Neural cell (in vitro differentiated cells): ENCODE data around the gene CRYGA. TPM values are rescaled to one million over a fixed set of nuclear protein-coding genes. Genes with fewer than 3 reads are reported as not detected.

Experiments
- H2AFZ ChIP-seq: fragments of 200-600, 300-800 bp; sonication (generic), shearing (Covaris generic); 2 replicates; pipeline ENCODE4 v1.6.0; 2014; ENCODE audit warnings: low read depth, mild to moderate bottlenecking, antibody characterized with exemption, low read length, moderate library complexity
- H3F3A ChIP-seq: fragments of 200-600 bp; shearing (Covaris generic); 2 replicates; pipeline ENCODE4 v1.6.1; 2016; ENCODE audit warnings: mild to moderate bottlenecking, moderate library complexity, mixed read lengths, antibody characterized with exemption, low read length; ENCODE audit not compliant: insufficient read depth, poor library complexity, severe bottlenecking
- H3K27ac ChIP-seq: fragments of 200-600, 300-800 bp; sonication (generic), shearing (Covaris generic); 2 replicates; pipeline ENCODE4 v1.5.1; 2014; ENCODE audit warnings: mild to moderate bottlenecking, low read length, moderate library complexity
- H3K27me3 ChIP-seq: fragments of 300-800, 200-600 bp; sonication (generic), shearing (Covaris generic); 2 replicates; pipeline ENCODE4 v1.6.0; 2014; ENCODE audit warnings: mild to moderate bottlenecking, low read depth, low read length, moderate library complexity; ENCODE audit not compliant: insufficient read depth
- H3K36me3 ChIP-seq: fragments of 300-800, 200-600 bp; sonication (generic), shearing (Covaris generic); 2 replicates; pipeline ENCODE4 v1.5.1; 2014; ENCODE audit warnings: mild to moderate bottlenecking, antibody characterized with exemption, low read length, moderate library complexity; ENCODE audit not compliant: insufficient read depth
- H3K4me2 ChIP-seq: fragments of 300-800, 200-600 bp; sonication (generic), shearing (Covaris generic); 2 replicates; pipeline ENCODE4 v1.6.0; 2014; ENCODE audit warnings: mild to moderate bottlenecking, low read length
- H3K4me3 ChIP-seq: fragments of 300-800, 200-600 bp; sonication (generic), shearing (Covaris generic); 2 replicates; pipeline ENCODE4 v1.5.1; 2014; ENCODE audit warnings: mild to moderate bottlenecking, low read length, moderate library complexity
- H3K79me2 ChIP-seq: fragments of 200-600 bp; shearing (Covaris generic); replicated peaks from 2 replicates; pipeline ENCODE4 v1.6.0; 2014; ENCODE audit warnings: mild to moderate bottlenecking, low read length, moderate library complexity; ENCODE audit not compliant: insufficient read depth
- H3K9ac ChIP-seq: fragments of 300-800, 200-600 bp; sonication (generic), shearing (Covaris generic); 2 replicates; pipeline ENCODE4 v1.6.1; 2016; ENCODE audit warnings: mild to moderate bottlenecking, low read length, mixed read lengths
- H3K9me2 ChIP-seq: fragments of 200-600 bp; shearing (Covaris generic); 2 replicates; pipeline ENCODE4 v1.6.1; 2016; ENCODE audit warnings: mild to moderate bottlenecking, low read length, mixed read lengths; ENCODE audit not compliant: insufficient read depth
- H3K9me3 ChIP-seq: fragments of 200-600, 300-800 bp; sonication (generic), shearing (Covaris generic); 2 replicates; pipeline ENCODE4 v1.6.1; 2016; ENCODE audit warnings: mild to moderate bottlenecking, mixed run types, low read length, moderate library complexity, mixed read lengths
- H4K20me1 ChIP-seq: fragments of 200-600 bp; shearing (Covaris generic); 2 replicates; pipeline ENCODE4 v1.6.1; 2016; ENCODE audit warnings: mild to moderate bottlenecking, mixed run types; ENCODE audit not compliant: insufficient read depth
- EP300 ChIP-seq: fragments of 450-650 bp; conservative IDR thresholded peaks from 2 replicates; pipeline ENCODE4 v1.6.1; 2014; ENCODE audit warnings: antibody characterized with exemption, mild to moderate bottlenecking, moderate library complexity; ENCODE audit not compliant: poor library complexity, severe bottlenecking
- EZH2 ChIP-seq: fragments of 200-600, 300-800 bp; shearing (Covaris generic), sonication (generic); IDR thresholded peaks from 2 replicates; pipeline ENCODE4 v1.6.1; 2014; ENCODE audit warnings: antibody characterized with exemption, low read length, borderline replicate concordance, mild to moderate bottlenecking; ENCODE audit not compliant: insufficient read depth, poor library complexity, severe bottlenecking
- MXI1 ChIP-seq: fragments of 450-650 bp; conservative IDR thresholded peaks from 2 replicates; pipeline ENCODE4 v1.6.1; 2014; ENCODE audit warnings: antibody characterized with exemption, mild to moderate bottlenecking; ENCODE audit not compliant: poor library complexity, severe bottlenecking
- POLR2AphosphoS5 ChIP-seq: IDR thresholded peaks from 2 replicates; pipeline ENCODE4 v1.6.1; 2012
- RAD21 ChIP-seq: fragments of 450-650 bp; conservative IDR thresholded peaks from 2 replicates; pipeline ENCODE4 v1.6.1; 2014; ENCODE audit warnings: antibody characterized with exemption, mild to moderate bottlenecking, moderate library complexity
- SMC3 ChIP-seq: fragments of 450-650 bp; conservative IDR thresholded peaks from 2 replicates; pipeline ENCODE4 v1.6.1; 2014; ENCODE audit warnings: antibody characterized with exemption, mild to moderate bottlenecking, moderate library complexity; ENCODE audit not compliant: poor library complexity
- TAF1 ChIP-seq: IDR thresholded peaks from 2 replicates; pipeline ENCODE4 v1.6.1; 2012; ENCODE audit warnings: low read depth
- polyA plus RNA-seq: library from polyadenylated mRNA; depleted of rRNA; stranded (reverse); fragments of >200 nt; gene quantifications from 2 replicates; pipeline ENCODE4 v1.2.3, GENCODE V29; 2014
- TF ChIP-seq, protein P1 (sequence below): fragments of 450-650 bp; IDR thresholded peaks from 2 replicates; pipeline ENCODE4 v1.5.1; 2014; ENCODE audit warnings: antibody characterized with exemption, mild to moderate bottlenecking, moderate library complexity; ENCODE audit not compliant: poor library complexity, severe bottlenecking
- TF ChIP-seq, protein P2 (sequence below): IDR thresholded peaks from 2 replicates; pipeline ENCODE4 v1.6.1; 2012; ENCODE audit warnings: borderline replicate concordance

CRYGA gene
- polyA plus RNA-seq, 1 donor from 2014 or later, result not detected

DNA sequence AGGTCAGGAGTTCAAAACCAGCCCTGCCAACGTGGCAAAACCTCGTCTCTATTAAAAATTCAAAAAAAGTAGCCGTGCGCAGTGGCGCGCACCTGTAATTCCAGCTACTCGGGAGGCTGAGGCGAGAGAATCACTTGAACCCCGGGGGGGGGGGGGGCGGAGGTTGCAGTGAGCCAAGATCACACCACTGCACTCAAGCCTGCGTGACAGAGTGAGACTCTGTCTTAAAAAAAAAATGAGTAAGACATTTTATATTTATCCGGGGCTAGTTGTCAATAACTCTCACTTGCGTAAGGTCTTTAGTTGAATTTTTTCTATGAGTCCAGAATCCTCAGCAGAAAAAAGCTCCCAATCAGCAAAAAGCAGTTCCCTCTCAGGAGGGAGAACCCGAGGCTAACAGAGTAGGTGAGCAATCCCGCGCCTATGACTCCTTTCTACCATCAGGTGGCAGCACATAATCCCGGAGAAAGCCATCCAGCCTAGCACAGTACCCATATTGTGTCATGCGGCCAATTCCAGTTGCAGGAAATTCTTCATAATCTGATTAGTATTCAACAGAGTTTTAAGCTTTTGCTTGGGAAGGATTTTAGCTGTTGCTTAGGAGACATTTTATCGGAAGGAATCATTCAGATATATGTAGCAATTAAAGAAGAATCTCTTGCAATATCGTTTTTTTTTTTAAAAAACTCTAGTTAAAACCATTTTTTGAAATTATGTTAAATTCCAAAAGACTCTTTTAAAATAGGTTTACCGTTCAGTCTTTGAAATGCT is 11.9 kb upstream of the CRYGA start:
- Histone ChIP-seq H3K79me2 (no peaks in the 10 kb centered on the region), H3K36me3 (no peaks in the 10 kb centered on the region), H3K27ac (no peak overlapping the region), H3F3A (no peaks in the 10 kb centered on the region), H4K20me1 (no peaks in the 10 kb centered on the region), H3K27me3 (no peaks in the 10 kb centered on the region), H3K9me2 (no peaks in the 10 kb centered on the region), H3K9me3 (no peaks in the 10 kb centered on the region), H3K4me3 (no peak overlapping the region), H3K4me2 (no peak overlapping the region), H3K9ac (no peak overlapping the region), H2AFZ (no peak overlapping the region)
- TF ChIP-seq TAF1 (no peak), EZH2 (no peak), SMC3 (peak; percentile 91), RAD21 (peak; percentile 89), POLR2AphosphoS5 (no peak), MXI1 (no peak), EP300 (no peak)
- TF ChIP-seq, protein P1, sequence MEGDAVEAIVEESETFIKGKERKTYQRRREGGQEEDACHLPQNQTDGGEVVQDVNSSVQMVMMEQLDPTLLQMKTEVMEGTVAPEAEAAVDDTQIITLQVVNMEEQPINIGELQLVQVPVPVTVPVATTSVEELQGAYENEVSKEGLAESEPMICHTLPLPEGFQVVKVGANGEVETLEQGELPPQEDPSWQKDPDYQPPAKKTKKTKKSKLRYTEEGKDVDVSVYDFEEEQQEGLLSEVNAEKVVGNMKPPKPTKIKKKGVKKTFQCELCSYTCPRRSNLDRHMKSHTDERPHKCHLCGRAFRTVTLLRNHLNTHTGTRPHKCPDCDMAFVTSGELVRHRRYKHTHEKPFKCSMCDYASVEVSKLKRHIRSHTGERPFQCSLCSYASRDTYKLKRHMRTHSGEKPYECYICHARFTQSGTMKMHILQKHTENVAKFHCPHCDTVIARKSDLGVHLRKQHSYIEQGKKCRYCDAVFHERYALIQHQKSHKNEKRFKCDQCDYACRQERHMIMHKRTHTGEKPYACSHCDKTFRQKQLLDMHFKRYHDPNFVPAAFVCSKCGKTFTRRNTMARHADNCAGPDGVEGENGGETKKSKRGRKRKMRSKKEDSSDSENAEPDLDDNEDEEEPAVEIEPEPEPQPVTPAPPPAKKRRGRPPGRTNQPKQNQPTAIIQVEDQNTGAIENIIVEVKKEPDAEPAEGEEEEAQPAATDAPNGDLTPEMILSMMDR, result peak; percentile 91
- TF ChIP-seq, protein P2, sequence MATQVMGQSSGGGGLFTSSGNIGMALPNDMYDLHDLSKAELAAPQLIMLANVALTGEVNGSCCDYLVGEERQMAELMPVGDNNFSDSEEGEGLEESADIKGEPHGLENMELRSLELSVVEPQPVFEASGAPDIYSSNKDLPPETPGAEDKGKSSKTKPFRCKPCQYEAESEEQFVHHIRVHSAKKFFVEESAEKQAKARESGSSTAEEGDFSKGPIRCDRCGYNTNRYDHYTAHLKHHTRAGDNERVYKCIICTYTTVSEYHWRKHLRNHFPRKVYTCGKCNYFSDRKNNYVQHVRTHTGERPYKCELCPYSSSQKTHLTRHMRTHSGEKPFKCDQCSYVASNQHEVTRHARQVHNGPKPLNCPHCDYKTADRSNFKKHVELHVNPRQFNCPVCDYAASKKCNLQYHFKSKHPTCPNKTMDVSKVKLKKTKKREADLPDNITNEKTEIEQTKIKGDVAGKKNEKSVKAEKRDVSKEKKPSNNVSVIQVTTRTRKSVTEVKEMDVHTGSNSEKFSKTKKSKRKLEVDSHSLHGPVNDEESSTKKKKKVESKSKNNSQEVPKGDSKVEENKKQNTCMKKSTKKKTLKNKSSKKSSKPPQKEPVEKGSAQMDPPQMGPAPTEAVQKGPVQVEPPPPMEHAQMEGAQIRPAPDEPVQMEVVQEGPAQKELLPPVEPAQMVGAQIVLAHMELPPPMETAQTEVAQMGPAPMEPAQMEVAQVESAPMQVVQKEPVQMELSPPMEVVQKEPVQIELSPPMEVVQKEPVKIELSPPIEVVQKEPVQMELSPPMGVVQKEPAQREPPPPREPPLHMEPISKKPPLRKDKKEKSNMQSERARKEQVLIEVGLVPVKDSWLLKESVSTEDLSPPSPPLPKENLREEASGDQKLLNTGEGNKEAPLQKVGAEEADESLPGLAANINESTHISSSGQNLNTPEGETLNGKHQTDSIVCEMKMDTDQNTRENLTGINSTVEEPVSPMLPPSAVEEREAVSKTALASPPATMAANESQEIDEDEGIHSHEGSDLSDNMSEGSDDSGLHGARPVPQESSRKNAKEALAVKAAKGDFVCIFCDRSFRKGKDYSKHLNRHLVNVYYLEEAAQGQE, result no peak

DNA sequence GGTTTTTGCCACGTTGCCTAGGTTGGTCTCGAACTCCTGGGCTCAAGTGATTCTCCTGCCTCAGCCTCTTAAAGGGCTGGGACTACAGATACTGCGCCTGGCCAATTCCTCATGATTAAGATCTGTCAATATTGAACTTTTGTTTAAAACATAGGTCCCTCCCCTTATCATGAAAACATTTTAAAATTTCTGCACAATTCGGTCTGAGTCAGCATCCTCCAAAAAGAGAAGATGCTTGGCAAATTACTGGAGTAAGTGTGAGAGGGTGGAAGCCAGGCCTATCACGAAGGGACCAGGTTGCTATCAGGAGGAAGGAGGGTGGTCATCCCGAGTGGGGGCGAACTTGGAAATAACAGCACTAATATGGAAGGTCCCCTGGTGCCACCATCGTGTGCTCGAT is 10.8 kb upstream of the CRYGA start:
- no peak overlapping the region for H2AFZ ChIP-seq
- no peaks in the 10 kb centered on the region for H3K9me2 ChIP-seq
- no peak overlapping the region for H3K4me2 ChIP-seq
- no peaks in the 10 kb centered on the region for H3K27me3 ChIP-seq
- H3K9me3 ChIP-seq, result no peaks in the 10 kb centered on the region
- TF ChIP-seq POLR2AphosphoS5, result no peak
- no peaks in the 10 kb centered on the region for H3F3A ChIP-seq
- no peaks in the 10 kb centered on the region for H4K20me1 ChIP-seq
- H3K9ac ChIP-seq, result no peak overlapping the region
- H3K79me2 ChIP-seq, result no peaks in the 10 kb centered on the region
- no peak overlapping the region for H3K27ac ChIP-seq
- H3K36me3 ChIP-seq, result no peaks in the 10 kb centered on the region
- H3K4me3 ChIP-seq, result no peak overlapping the region
